HG02970 (cell line): ENCODE measurements around the gene CHST11.

Experiments used
- ATAC-seq: cut with Tn5 transposase; IDR thresholded peaks from one replicate; pipeline ENCODE4 v1.9.1; 2021; ENCODE audit warnings: mild to moderate bottlenecking, moderate library complexity, moderate number of reproducible peaks; ENCODE audit not compliant: unreplicated experiment, low FRiP score

Gene CHST11

DNA sequence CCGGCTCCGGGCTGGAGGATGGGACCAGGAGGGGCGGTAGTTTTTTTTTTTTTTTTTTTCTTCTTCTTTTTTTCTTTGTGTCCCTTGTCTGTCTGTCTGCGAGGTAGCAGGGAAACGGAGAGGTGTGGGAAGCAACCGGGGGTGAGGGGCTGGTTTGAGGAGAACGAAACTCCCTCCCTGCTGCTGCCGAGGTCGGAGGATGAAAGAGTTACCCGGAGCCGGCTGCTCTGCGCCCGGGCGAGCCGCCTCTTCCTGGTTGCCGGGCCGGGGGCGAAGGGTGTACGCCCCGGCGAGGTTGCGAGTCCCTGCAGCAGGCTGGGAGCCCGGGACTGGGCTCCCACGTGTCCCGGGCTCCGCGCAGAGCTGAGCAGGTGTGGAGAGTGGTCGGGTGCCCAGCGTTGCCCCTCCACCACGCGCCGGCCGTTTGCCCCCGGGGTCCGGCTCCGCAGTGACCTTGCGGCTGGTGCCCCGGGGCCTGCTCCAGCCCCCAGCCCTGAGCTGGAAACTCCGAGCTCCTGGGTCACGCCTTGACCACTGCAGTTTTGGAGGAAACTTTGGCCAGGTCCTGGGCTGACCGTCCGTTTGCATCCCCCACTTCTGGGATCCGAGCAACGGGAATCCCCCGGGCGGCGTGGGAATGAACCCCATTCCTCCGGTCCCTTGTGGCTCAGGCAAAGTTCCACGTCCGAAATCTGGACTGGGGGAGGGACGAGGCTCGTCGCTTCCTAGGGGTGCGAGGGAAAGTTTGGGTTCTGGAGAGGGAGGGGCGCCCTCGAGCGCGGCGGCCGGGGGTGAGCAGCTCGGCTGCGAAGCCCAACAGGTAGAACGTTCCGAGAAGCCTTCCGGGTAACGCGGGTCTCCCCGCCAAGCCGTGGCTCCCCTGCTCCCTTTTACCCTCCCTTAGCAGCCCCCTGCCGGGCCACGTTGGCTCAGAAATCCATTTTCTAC lies 1.3 kb downstream of the CHST11 start:
- ATAC-seq = no peak

DNA sequence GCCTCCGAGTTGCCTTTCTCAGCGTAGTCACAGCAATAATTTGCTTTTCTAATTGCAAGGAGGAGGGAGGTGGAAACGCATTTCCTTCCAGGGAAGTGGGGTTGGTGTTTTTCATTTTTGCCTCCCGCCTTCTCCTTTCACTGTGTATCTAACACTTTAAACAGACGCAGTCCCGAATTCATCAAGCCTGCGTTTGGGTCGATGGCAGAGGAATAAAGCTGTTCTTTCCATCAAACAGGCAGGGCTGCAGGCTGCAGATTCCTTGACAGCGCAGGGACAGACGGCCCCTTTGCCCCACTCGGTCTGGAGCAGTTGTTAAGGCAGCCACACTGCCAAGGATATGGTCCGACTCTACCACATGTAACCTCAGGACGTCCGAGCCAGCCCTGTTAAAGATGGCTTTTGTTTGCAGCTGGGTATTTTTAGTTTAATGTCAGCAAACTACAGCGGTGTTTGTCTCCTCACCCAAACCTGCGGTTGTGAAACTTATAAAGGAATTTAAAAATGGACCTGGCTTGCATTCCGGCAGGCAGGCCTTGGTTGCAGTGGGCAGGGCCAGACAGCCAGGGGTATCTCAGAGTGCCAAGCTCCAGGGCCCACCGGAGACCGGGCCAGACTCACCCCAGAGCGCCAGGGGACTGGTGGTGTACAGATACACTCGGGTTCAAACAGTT lies 2.1 kb downstream of the CHST11 start:
- ATAC-seq = no peak

DNA sequence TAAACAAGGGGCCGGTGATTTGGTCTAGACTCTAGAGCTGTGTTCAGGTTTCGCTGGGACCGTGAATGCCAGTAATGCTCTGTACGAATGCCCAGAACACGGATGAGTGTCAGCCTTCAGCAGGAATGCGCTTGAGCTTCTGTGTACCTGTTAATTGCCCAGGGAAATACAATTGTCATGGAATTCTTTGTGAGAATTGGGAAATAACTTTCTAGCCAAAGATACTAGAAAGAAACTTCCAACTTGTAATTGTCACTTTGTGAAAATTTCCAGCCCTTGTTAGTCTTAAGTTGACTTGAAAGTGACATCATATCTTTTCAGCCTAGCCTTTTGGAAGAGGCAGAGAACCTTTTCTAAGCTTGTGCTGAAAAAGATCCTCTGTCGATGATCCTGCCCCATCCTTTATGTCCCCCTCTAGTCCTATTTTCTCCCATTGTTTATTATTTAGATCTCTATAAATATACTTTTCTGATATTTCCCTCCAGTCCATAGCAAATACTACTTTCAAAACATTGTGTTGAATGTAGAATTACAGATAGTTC lies 2.7 kb downstream of the CHST11 start:
- no peak for ATAC-seq

DNA sequence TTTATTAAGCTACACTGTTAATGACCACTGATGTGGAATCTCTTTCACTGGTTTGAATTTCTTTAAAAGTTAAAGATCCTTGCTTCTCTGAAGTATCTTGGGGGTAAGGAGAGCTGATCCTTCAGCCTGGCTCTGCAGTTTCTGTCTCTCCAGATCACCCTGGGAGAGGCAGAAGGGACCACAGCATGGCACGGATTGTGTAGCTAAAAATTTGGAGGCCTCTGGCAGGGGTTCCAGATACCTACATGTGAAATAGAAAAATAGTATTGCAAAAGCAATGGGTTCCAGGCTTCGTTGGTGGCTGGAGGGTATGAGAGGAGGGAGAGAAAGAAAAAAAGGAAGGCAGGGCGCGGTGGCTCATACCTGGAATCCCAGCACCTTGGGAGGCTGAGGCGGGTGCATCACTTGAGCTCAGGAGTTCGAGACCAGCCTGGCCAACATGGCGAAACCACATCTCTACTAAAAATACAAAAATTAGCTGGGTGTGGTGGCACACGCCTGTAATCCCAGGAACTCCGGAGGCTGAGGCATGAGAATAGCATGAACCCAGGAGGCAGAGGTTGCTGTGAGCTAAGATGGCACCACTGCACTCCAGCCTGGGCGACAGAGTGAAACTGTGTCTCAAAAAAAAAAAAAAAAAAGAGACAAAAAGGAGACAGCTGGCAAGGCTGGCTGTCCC lies 3.4 kb downstream of the CHST11 start:
- no peak for ATAC-seq

DNA sequence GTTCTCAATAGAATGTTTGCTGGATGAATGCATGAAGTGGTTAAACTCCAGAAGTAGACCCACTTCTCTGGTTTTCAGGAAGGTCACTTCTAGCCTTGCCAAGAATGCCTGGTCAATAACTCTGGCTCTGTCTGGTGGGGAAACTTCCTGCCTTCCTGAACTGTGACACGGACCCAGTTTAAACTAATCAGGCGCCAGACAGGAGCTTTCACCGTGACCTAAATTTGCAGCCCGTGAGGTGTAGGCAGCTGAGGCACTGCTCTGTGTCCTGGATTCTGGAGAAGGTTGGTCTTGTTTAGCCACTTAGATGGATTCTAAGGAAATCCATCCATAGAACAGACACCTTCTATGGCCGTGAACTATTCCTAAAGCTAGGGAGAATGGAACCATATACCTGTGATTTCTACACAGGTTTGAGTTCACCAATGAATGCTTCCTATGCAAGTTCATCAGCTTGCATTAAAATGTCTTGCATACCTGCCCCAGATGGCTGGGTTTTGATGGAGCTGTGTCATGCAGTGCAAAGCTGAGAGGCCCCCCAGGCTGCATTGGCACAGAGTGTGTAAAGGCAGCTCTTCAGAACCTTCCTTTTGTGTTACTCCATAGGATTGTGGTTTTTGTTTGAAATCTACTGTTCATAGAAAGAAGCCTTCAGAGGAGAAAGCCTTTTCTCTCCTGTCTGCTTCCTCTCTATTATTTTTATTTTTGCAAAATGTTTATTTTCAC lies 4.4 kb downstream of the CHST11 start:
- ATAC-seq = no peak

DNA sequence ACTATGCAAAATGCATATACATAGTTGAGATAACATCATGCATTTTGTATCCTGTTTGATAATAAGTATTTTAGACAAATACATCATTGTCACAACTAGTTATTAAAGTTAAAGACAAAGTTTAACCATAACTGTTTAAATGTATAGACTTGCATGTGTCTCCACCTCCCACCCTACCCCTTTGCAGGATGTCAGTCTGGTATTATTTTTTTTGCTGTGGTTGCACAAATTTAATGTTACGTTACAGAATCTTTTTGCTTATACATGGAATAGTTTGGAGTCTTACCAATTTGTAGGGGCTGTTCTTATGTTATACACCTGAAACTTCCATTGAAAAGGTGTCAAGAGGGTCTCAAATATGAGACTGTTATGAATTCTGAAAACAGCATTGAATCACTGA lies 5.6 kb downstream of the CHST11 start:
- ATAC-seq = no peak

DNA sequence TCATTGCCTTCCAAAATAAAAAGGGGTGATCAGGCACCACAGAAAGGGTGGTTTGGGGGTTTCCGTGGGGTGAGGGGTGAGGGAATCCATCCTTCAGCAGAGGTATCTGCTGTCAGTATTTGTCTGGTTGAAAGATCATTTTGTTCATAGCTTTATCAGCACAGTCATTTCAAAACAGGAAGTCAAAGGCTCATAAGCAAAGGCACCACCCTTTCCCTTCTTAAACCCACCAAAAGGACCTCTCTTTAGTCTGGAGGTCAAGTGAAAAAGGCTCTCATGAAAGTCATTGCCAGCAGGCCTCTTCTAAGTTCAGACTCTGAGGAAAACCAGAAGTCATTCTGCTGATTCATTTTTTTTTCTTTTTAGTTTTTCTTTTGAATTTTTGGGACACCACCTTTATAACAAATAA lies 6.2 kb downstream of the CHST11 start:
- no peak for ATAC-seq

DNA sequence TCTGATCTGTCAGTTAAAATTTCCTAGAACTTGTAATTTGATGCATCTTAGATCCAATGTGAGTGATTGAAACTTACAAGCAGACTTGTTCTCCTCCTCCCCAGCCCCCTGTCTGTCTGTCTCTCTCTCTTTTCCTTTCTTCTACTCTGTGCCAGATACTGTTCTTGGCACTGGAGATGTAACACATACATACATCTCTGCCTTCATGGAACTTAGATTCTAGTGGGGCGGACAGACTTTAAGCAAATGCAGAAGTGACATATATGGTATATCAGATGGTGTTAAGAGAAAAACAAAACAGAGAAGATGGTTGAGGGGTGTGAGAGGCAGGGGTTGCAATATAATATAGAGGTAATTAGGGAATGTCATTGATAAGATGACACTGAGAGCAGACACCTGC lies 6.6 kb downstream of the CHST11 start:
- ATAC-seq = no peak

DNA sequence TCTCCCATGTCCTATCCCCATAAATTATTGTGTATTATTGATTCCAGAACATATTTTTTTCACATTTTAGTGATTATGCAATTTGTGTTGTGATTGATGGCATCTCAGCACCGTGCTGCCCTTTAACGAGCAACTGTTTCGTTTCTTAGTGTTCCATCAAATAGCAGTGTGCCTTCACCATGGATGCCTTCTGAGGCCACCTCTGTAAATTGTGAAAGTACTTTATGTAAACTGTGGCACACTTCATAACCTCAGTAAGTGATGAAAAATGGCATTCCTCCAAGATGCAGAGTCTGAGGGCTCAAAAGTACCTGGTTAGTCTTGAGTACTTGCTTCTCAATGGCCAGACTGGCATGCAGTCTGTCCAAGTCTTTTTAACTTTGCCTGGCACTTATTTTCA lies 8.2 kb downstream of the CHST11 start:
- ATAC-seq = no peak

DNA sequence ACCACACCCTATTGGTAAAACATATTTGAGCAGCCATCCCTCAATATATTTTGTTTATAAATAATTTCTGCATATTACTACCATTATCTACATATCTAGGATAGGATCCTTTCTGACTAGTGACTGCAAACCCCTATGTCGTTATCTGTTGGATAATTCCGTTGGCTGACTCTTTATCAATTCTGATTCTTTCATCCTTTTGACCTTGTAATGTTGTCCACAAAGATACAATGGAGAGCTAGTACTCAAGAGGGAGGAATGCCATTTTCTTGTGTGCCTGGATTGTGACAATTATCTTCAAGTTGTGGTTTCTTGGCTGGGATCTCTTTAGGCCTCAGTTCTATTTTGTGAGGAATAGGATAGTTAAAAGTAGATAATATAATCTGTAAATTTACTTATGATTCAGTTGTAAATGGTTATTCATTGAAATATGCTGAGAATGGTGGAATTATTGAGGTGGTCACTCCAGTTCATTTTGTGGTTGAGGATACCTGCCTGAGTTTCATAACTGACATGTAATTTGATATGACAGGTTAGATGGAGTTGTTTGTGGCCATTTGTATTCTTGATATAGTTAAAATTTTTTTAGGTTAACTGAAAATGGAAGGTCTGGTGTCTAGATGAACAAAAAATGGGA lies 10.1 kb downstream of the CHST11 start:
- no peak for ATAC-seq

DNA sequence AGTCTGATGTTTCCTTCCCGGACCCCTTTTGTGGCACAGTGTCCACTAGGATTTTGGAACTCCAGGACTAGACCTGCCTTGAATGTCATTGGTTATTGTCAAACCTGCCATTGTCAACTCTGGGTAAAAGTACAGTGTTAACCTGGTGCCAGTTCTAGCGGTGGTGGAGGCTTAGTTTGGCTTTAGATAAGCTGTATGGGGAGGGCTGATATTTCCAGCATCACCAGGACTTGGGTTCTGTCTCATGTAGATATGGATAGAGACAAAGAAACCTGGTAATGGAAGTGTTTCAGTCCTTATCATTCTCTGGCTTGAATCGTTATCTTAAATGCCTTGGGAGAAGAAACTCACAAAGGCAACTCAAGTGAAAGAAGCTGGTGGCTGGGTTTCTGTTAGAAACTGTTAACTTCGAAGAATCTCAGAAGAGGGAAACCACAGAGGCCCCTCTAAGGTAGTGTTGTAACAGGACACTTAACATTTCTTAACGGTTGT lies 10.6 kb downstream of the CHST11 start:
- no peak for ATAC-seq

DNA sequence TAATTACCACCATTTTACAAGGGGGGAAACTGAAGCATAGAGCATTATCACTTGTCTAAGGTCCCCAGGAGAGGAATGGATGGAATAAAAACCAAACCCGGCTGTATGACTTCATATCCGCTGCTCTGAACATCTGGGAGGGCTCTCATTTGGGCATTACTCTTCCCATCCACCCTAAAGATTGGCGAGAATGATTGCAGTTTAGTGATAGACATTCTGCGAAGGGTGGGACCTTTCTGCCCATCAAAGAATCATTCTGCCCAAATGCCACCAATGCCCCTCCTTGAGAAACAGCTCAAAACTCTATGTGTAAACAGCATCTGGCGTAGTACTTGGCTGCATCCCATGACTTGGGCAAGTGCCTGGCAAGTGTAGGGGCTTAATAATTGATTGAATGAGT lies 11.6 kb downstream of the CHST11 start:
- ATAC-seq = no peak

DNA sequence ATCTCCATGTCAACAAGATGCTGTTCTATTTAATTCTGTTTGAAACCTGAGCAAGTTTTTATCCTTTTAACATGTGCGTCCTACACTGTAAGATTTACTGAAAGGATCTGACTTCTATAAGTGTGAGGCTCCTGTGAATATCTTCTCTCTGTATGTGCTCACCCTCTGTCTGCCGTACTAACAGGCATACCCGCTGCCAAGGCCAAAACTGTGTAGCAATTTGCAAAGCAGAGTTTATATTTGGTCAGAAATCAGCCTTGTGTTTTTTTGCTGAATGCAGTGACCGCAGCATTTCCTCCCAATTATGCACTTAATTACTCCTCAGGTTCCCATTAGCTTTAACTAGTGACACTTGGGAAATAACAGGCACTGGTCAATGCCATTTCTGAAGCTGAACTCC lies 12.3 kb downstream of the CHST11 start:
- ATAC-seq = no peak

DNA sequence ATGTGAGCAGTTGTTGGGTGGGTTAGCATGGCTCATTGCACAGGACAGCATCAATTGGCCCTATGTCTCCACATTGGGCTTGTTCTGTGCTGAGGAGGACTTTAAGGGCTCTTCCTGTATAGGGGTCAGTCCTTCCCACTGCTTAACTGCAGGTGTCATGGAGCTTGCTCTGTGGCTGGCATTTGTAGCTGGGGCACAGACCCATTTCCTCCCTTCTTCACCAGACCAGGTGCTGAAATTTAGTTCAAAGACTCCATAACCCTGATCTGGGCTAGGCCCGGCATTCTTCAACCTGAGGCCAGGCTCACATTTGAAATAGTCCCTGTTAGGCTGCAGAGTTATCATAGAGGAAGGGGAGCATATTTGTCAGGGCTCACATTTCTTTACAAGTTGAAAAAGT lies 12.8 kb downstream of the CHST11 start:
- ATAC-seq = no peak

DNA sequence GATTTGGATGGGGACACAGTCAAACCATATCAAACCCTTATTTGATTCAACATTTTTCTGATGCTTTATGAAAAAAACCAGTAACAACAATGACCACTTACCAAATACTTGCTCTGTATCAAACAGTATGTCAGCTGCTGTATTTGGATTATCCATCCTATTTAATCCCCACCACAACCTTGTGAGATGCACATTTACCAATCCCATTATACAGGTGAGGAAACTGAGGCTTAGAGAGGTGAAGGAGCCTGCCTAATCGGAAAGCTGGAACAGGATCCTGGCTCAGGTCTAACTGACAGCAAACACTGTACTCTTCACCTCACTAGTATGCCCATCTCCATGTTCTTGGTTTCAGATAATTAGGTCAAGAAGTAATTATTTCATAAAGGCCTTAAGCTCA lies 13.8 kb downstream of the CHST11 start:
- ATAC-seq = no peak

DNA sequence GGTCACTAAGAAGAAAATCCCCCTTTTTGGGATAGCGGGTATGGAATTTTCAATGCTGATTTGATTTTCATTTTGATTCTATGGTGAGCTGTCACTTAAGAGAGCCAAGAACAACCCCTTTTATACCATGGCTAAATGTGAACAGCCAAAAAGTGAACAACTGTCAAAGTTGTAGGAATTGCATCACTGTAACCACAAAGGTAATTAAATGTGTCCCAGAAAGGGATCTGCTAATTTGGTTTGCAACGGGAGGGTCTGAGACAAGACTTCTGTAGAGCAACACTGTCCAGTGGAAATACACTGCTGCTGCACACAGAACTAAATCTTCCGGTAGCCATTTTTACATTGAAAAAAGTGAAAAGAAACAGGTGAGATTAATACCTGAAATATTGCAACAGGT lies 14.6 kb downstream of the CHST11 start:
- ATAC-seq = no peak

DNA sequence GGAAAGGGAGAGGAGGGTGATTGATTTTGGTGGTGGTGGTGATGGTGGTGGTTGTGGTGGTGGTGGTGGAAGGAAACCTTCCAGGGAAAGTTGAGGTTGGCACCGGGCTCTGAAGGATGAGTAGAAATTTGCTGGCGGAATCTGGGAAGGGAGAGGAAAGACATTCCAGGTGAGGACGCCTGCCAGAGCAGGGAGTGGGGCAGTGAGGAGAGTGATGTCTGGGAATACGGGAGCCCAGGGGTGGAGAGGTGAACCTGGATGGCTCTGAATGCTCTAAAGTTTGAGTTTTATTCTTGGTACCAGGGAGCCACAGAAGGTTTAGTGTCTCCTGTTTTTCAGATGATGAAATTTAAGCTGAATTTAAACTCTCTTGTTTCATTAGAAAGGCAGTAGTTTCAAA lies 16.0 kb downstream of the CHST11 start:
- no peak for ATAC-seq

DNA sequence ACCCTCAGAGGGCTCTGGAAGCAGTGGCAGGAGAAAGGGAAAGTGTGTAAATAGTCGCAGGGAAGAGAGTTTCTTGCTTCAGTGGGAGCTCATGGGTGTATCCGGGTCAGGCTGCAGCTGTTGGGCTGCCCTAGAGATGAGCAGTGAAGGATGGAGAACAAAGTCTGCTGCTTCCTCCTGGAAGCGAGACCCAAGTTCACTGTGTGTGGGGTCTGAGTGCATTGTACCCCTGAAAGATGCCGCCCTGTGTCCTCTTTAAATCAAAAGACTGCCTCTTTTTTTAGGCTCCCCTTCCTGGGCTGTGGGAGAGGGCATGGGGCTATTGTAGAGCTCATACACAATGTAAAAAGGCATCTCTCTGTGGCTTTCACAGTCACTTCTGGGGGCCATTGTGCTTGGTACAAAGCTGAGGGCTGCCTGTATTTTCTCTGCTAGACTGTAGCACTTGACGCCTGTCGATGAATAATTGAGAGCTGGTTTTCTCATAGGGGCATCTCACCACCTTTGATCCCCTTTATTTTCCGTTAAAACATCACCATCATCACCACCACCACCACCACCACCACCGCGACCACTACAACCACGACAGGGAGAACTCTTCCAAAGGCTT lies 16.7 kb downstream of the CHST11 start:
- ATAC-seq = no peak

DNA sequence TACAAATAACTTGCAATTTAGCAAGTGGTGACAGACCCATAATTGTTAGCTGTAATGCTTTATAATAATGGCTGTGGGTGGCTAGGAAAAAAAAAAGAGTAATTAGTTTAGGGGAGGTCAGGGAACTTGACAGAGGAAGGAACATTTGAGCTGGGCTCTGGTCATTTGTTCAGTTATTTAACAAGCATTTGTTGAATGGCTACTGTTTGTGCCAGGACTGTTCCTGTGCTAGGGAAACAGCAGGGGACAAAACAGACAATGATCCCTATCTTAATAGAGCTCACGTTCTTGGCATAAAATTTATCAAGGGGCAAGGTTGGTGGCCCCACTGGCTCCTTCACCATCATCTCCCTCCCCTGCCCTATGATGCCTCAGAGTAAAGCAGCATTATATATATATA lies 18.5 kb downstream of the CHST11 start:
- no peak for ATAC-seq
